SH-SY5Y (cell line): Measurements from ENCODE around the gene PSRC1.

Source experiments
- GATA2 ChIP-seq: IDR thresholded peaks from 2 replicates; pipeline ENCODE4 v1.6.1; 2011; ENCODE audit warnings: mild to moderate bottlenecking, low read depth, low read length
- GATA3 ChIP-seq: IDR thresholded peaks from 2 replicates; pipeline ENCODE4 v1.6.1; 2011; ENCODE audit warnings: low read depth, mild to moderate bottlenecking, low read length, moderate library complexity

GRCh38 chr1:109253803-109254620 is 28.9 kb downstream of the PSRC1 start:
- TF ChIP-seq GATA3 = no peak
- TF ChIP-seq GATA2 = no peak; the same call in 1 of the 2 replicates
